GM19463 (cell line): Measurements from ENCODE around the gene ETS2.

ENCODE experiments used
- ATAC-seq: cut with Tn5 transposase; IDR thresholded peaks from one replicate; pipeline ENCODE4 v1.9.1; 2021; ENCODE audit warnings: mild to moderate bottlenecking, moderate library complexity; ENCODE audit not compliant: unreplicated experiment

Gene ETS2

GRCh38 chr21:38800924-38801744 lies 4.6 kb upstream of the ETS2 start:
- ATAC-seq = no peak

- no peak for ATAC-seq
Measured at GRCh38 chr21:38802050-38803026, 3.4 kb upstream of the ETS2 start.

GRCh38 chr21:38803075-38803660 lies 2.6 kb upstream of the ETS2 start:
- no peak for ATAC-seq

GRCh38 chr21:38804030-38804788 lies 1.5 kb upstream of the ETS2 start:
- ATAC-seq = no peak

DNA sequence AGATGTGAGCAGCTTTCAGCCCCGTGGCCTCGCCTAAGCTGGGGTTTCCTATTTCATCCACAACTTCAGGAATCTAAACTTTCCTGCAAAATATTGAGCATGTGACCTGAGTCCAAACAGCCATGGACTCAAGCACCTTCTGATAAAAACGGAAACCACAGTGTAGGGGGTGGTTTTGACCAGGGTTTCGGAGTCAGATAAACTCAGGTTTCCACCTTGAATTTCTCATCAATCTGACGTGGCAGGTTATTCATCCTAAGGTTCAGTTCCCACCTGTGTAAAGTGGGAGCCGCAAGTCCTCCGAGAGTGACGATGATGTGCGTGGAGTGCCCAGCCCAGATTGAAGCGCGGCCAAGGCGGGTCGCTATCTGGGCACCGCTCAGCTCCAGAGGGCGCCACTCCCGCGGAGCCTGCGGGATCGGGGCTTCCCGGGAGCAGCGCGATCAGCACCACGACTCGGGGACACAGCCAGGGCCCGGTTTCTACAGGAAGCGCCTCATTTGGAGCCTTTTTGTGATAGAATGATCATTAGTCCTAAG lies 871 bp upstream of the ETS2 start:
- ATAC-seq = peak; percentile 12

DNA sequence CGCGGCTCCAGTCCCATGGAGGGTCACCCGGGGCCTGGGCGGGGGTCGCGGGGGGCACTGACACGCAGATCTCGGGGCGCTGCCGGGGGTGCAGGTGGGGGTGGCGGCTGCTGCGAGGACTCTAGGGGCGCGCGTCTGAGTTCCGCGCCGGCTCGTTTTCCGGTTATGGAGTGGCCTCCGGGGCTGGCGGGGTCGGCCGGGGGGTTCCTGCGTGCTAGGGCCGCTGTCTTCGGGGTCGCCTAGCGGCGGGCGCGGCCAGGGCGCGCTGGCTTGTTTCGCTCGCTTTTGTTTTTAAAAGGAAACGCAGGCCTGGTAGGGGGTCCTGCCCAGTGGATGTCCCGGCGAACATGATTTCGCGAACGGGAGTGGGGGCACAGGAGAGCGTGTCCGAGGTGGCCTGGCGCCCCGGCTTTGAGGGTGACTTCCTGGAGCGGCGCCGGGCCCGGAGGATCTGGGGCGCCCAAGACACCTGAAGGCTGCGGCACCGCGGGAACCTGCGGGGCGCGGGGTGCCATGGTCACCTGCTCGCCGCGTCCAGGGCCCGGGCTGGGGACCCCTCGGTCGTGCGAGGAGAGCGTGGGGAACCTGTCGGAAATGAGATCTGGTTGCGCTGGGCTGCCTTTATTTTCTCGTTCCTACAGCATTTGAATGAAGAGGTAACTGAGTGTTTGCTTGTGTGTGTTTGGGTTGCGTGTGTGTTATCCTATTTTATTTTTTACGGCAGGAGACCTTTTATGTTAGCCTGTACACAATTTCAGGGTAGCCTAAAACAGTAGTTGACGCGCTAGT lies 618 bp downstream of the ETS2 start:
- peak; percentile 16 for ATAC-seq

DNA sequence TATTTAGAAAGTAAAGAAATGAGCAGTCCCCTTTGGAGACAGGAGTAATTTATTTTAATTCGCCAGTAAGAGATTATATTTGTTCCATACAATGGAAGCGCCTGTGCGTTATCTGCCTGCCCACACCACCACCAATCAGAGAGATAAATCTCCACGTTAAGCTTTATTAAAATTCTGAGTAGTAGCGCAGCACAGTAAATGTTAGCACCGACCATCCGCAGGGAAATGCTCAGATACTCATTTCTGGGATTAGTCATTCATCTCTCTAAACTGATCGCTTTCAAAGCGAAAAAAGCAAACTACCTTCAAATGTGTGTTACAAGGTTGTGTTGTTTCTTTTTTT lies 1.2 kb downstream of the ETS2 start:
- ATAC-seq = no peak

GRCh38 chr21:38807441-38807871 lies 1.7 kb downstream of the ETS2 start:
- ATAC-seq = no peak

DNA sequence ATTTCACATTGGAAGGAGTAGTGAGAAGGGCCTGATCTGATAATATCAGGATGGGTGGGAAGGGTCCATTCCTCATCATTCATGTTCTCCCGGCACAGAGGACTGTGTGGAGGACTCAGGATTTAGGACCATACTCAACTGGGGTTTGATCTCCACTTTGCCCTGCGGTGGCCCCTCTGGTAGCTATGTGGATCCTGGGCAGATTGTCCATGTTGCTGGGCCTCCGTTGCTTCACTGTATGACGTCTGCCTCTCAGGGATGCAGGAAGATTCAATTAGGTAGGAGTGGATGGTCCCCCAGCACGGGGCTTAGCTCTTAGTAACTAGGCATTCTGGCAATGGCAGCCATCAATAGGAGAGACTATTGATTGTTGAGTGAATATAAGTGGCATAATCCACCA lies 2.3 kb downstream of the ETS2 start:
- ATAC-seq = no peak

DNA sequence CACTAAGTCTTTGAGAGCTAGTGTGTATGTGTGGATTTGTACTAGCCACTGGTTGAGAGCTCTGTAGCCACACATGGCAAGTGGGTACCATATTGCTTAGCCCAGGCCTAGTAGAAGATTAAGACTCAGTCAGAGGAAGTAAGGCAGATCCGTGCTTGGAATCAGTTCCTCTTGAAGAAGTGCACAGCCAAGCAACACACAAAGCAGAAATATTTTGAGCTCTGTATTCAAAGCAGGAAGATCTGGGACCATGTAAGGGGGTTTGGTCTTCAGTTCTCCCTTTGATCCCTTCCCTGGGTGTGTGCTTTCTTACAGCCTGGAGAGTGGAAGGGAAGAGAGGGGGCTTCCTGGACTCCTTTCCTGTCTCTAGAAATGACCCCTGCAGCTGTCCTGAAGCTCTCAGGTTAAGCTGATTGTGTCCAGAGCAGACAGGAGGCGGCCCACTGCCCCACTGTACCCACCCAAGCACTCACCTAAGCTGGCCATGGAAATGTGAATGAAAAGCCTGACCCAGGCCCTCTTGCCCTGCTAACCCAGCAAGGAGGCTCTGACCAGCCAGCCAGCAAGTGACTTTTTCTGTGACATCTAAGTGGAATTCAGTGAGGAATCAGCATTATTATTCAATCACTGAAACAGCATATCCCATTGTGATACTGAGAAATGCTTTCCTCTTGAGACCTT lies 3.6 kb downstream of the ETS2 start:
- ATAC-seq = no peak

GRCh38 chr21:38810034-38810825 lies 4.5 kb downstream of the ETS2 start:
- ATAC-seq = no peak

- ATAC-seq = no peak
Measured at GRCh38 chr21:38810826-38811164, 5.1 kb downstream of the ETS2 start.

DNA sequence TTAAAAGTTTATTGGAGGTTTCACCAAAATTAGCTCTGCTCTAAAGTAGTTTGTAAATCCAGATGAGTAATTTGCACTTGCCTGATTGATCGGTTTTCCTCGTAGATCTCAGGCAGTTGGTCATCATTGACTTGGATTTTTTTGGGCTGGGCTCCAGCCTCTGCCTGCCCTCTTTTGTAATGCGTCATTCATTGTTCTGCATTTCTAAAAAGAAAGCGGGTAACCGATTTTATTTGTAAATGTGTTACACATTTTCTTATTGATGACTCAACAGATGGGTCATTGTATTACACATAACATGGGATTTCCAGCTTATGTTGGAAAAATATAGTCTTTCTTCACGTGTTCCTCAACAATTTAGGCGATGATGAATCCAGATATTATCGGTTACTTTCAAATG lies 5.5 kb downstream of the ETS2 start:
- ATAC-seq = no peak

- no peak for ATAC-seq
Measured at GRCh38 chr21:38813143-38813542, 7.4 kb downstream of the ETS2 start.

- no peak for ATAC-seq
Measured at GRCh38 chr21:38813547-38813946, 7.8 kb downstream of the ETS2 start.

DNA sequence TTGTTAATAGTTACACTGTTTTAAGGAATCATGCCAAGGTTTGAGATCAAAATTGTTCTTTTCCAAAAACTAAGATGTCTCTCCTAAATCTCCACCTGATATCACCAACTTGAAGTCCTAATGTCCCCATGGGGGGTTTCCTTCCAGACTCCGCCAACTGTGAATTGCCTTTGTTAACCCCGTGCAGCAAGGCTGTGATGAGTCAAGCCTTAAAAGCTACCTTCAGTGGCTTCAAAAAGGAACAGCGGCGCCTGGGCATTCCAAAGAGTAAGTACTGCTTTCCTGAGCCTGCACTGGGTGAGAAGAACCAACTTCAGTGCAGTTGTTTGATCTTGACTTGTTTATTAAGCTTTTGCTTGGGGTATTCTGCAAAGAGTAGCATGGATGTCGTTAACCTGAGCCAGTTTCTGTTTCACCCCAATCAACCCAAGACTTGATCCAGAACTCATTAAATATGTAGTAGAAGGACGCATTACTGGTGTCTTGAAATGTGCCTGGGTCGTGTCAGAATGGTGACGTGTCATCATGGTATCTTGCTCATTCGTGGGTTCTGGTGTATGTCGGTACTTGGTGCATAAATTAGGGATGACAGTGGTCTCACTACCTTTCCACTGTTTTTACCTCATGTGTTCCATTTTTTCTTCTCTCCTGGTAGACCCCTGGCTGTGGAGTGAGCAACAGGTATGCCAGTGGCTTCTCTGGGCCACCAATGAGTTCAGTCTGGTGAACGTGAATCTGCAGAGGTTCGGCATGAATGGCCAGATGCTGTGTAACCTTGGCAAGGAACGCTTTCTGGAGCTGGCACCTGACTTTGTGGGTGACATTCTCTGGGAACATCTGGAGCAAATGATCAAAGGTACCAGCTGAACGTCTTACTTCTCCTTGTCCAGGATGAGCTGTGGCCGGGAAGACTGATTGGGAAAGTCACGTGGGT lies 8.7 kb downstream of the ETS2 start:
- ATAC-seq = no peak

- no peak for ATAC-seq
Measured at GRCh38 chr21:38815060-38815405, 9.3 kb downstream of the ETS2 start.
